Parathyroid adenoma (tissue), 2 donors: ENCODE data around the gene GDF9.

ENCODE experiments used
- H2AFZ ChIP-seq: fragments of 300-600 bp; sonication (generic); one replicate; pipeline ENCODE4 v1.7.0; 2017; ENCODE audit warnings: antibody characterized with exemption, mild to moderate bottlenecking
- H3K27ac ChIP-seq: fragments of 300-600 bp; sonication (generic); one replicate; pipeline ENCODE4 v1.7.0; 2017
- H3K27me3 ChIP-seq: fragments of 300-600 bp; sonication (generic); one replicate; pipeline ENCODE4 v1.7.0; 2017; ENCODE audit warnings: low read length; ENCODE audit not compliant: control insufficient read depth, insufficient read depth
- H3K36me3 ChIP-seq: fragments of 300-600 bp; sonication (generic); one replicate; pipeline ENCODE4 v1.7.0; 2017; ENCODE audit warnings: low read length; ENCODE audit not compliant: control insufficient read depth, insufficient read depth
- H3K4me1 ChIP-seq: fragments of 300-600 bp; sonication (generic); one replicate; pipeline ENCODE4 v1.7.0; 2017; ENCODE audit warnings: control low read depth
- H3K4me2 ChIP-seq: fragments of 300-600 bp; sonication (generic); one replicate; pipeline ENCODE4 v1.7.0; 2017; ENCODE audit warnings: low read length
- H3K4me3 ChIP-seq: fragments of 300-600 bp; sonication (generic); one replicate; pipeline ENCODE4 v1.7.0; 2017; ENCODE audit warnings: low read depth, low read length
- H3K79me2 ChIP-seq: fragments of 300-600 bp; sonication (generic); one replicate; pipeline ENCODE4 v1.7.0; 2017; ENCODE audit warnings: control low read depth
- H3K9ac ChIP-seq: fragments of 300-600 bp; sonication (generic); one replicate; pipeline ENCODE4 v1.7.0; 2017; ENCODE audit warnings: mild to moderate bottlenecking
- H3K9me3 ChIP-seq: fragments of 300-600 bp; sonication (generic); one replicate; pipeline ENCODE4 v1.7.0; 2017; ENCODE audit warnings: low read length; ENCODE audit not compliant: control insufficient read depth
- CTCF ChIP-seq: fragments of 300-600 bp; sonication (generic); IDR thresholded peaks from one replicate; pipeline ENCODE4 v1.7.0; 2017; ENCODE audit warnings: antibody characterized with exemption, mild to moderate bottlenecking
- donor health status: primary hyperparathyroidism.

GDF9 gene

GRCh38 chr5:132830436-132831094, 35.7 kb downstream of the GDF9 start, which contains the start of gene SHROOM1:
Gene SHROOM1, minus strand, starts transcription at chr5:132830647. Its CDS starts 4,507 bp downstream, at chr5:132826140.
- Histone ChIP-seq H3K79me2 (no peaks in the 10 kb centered on the region), H3K4me1 (peaks cover 7% of the 10 kb centered on the region), H3K36me3 (no peaks in the 10 kb centered on the region), H3K4me2 (peak within 1 kb of the TSS; percentile 92), H3K27ac (peak within 1 kb of the TSS; percentile 80), H3K27me3 (no peaks in the 10 kb centered on the region), H3K9ac (peak within 1 kb of the TSS; percentile 91), H3K4me3 (peak within 1 kb of the TSS; percentile 63), H3K9me3 (no peaks in the 10 kb centered on the region), H2AFZ (peak within 1 kb of the TSS; percentile 97)
- TF ChIP-seq CTCF = no peak

GRCh38 chr5:132829742-132830435, 36.4 kb downstream of the GDF9 start:
- peak overlapping the region; percentile 92 for H3K4me2 ChIP-seq
- H3K27me3 ChIP-seq = no peaks in the 10 kb centered on the region
- peak overlapping the region; percentile 97 for H2AFZ ChIP-seq

GRCh38 chr5:132828846-132829494, 37.3 kb downstream of the GDF9 start:
- H3K27ac ChIP-seq = no peak overlapping the region
- H3K36me3 ChIP-seq = no peaks in the 10 kb centered on the region
- H3K9ac ChIP-seq = no peak overlapping the region
- TF ChIP-seq CTCF = no peak
- H3K9me3 ChIP-seq = no peaks in the 10 kb centered on the region
- H3K4me2 ChIP-seq = peak overlapping the region; percentile 92
- H2AFZ ChIP-seq = peak overlapping the region; percentile 97
- peak overlapping the region; percentile 63 for H3K4me3 ChIP-seq
- H3K27me3 ChIP-seq = no peaks in the 10 kb centered on the region
- peaks cover 7% of the 10 kb centered on the region for H3K4me1 ChIP-seq
- no peaks in the 10 kb centered on the region for H3K79me2 ChIP-seq

More at GRCh38 chr5:132829742-132830435, 36.4 kb downstream of the GDF9 start:
- no peaks in the 10 kb centered on the region for H3K36me3 ChIP-seq
- peak overlapping the region; percentile 91 for H3K9ac ChIP-seq
- peak overlapping the region; percentile 63 for H3K4me3 ChIP-seq
- H3K9me3 ChIP-seq = no peaks in the 10 kb centered on the region
- peak; percentile 92 for TF ChIP-seq CTCF
- no peaks in the 10 kb centered on the region for H3K79me2 ChIP-seq
- peak overlapping the region; percentile 80 for H3K27ac ChIP-seq
- peaks cover 7% of the 10 kb centered on the region for H3K4me1 ChIP-seq

- no peak overlapping the region for H3K27ac ChIP-seq
- H3K9ac ChIP-seq = no peak overlapping the region
- H3K4me3 ChIP-seq = no peak overlapping the region
These were observed 38.2 kb downstream of the GDF9 start for GRCh38 chr5:132827943-132828673.

More at GRCh38 chr5:132827943-132828673, 38.2 kb downstream of the GDF9 start:
- no peaks in the 10 kb centered on the region for H3K9me3 ChIP-seq
- no peak overlapping the region for H3K4me2 ChIP-seq
- H3K36me3 ChIP-seq = no peaks in the 10 kb centered on the region
- H3K79me2 ChIP-seq = no peaks in the 10 kb centered on the region
- H3K27me3 ChIP-seq = no peaks in the 10 kb centered on the region
- TF ChIP-seq CTCF = no peak
- H3K4me1 ChIP-seq = peaks cover 7% of the 10 kb centered on the region
- no peak overlapping the region for H2AFZ ChIP-seq
